ENCODE measurements around the gene ASB1.

- TF ChIP-seq TARDBP (IDR thresholded peaks at IDR 0.05) (no peak), ELF4 (IDR thresholded peaks at IDR 0.05) (no peak)
Measured at GRCh38 chr2:238440331-238440730, 13.6 kb downstream of the ASB1 start.
